ENCODE results near the gene RAP1GDS1.
"Not testable (repeated sequence)": the region's sequence is repeated elsewhere in the genome, so short reads cannot be mapped to it uniquely, and the experiment has no call there.

RAP1GDS1 gene

GRCh38 chr4:98288671-98289070 lies 27.5 kb downstream of the RAP1GDS1 start:
- DNase-seq = not testable (repeated sequence)

GRCh38 chr4:98289375-98289774 lies 28.2 kb downstream of the RAP1GDS1 start:
- no peak for DNase-seq

GRCh38 chr4:98290511-98290910 lies 29.3 kb downstream of the RAP1GDS1 start:
- no peak for DNase-seq

GRCh38 chr4:98293104-98293887 lies 32.1 kb downstream of the RAP1GDS1 start:
- no peak for DNase-seq

GRCh38 chr4:98298022-98298421 lies 36.8 kb downstream of the RAP1GDS1 start:
- no peak for DNase-seq

GRCh38 chr4:98300706-98301105 lies 39.5 kb downstream of the RAP1GDS1 start:
- DNase-seq = no peak

- DNase-seq = no peak
Observed at GRCh38 chr4:98305576-98305975, 44.4 kb downstream of the RAP1GDS1 start.

- DNase-seq = no peak
Observed at GRCh38 chr4:98310867-98311266, 49.7 kb downstream of the RAP1GDS1 start.

- DNase-seq = no peak
Observed at GRCh38 chr4:98311656-98312055, 50.5 kb downstream of the RAP1GDS1 start.

- no peak for DNase-seq
Observed at GRCh38 chr4:98314791-98315565, 53.8 kb downstream of the RAP1GDS1 start.

GRCh38 chr4:98318521-98318920 lies 57.3 kb downstream of the RAP1GDS1 start:
- no peak for DNase-seq

GRCh38 chr4:98319021-98319420 lies 57.8 kb downstream of the RAP1GDS1 start:
- DNase-seq = no peak

- DNase-seq = no peak
Observed at GRCh38 chr4:98326168-98326567, 65.0 kb downstream of the RAP1GDS1 start.

GRCh38 chr4:98327694-98328093 lies 66.5 kb downstream of the RAP1GDS1 start:
- no peak for DNase-seq

GRCh38 chr4:98329879-98330640 lies 68.9 kb downstream of the RAP1GDS1 start:
- DNase-seq = not testable (repeated sequence)

GRCh38 chr4:98332017-98332416 lies 70.8 kb downstream of the RAP1GDS1 start:
- no peak for DNase-seq

- DNase-seq = no peak
Observed at GRCh38 chr4:98334461-98334860, 73.3 kb downstream of the RAP1GDS1 start.

- no peak for DNase-seq
Observed at GRCh38 chr4:98338761-98339438, 77.7 kb downstream of the RAP1GDS1 start.

- no peak for DNase-seq
Observed at GRCh38 chr4:98341309-98341708, 80.1 kb downstream of the RAP1GDS1 start.

- DNase-seq = no peak
Observed at GRCh38 chr4:98343626-98344025, 82.4 kb downstream of the RAP1GDS1 start.

GRCh38 chr4:98345838-98346237 lies 84.7 kb downstream of the RAP1GDS1 start:
- DNase-seq = no peak

GRCh38 chr4:98352396-98352795 lies 91.2 kb downstream of the RAP1GDS1 start:
- DNase-seq = no peak

- no peak for DNase-seq
Observed at GRCh38 chr4:98352940-98353339, 91.8 kb downstream of the RAP1GDS1 start.

Data from NCI-H2227 treated with DMSO at 0.1 percent for 48 hours (cell line).